Esophagus muscularis mucosa (tissue), 4 donors: ENCODE results near the gene OAS2. TPM values are rescaled to one million over a fixed set of nuclear protein-coding genes. Genes with fewer than 3 reads are reported as not detected.

Experiments
- DNase-seq: peaks from one replicate; pipeline ENCODE4 v3.0.0-alpha.2; 2017; ENCODE audit errors: extremely low spot score
- H3K27ac ChIP-seq, 4 donors: fragments of 200-600 bp; sonication (generic); replicated peaks in 1 of 4; 1 replicate in 3 of 4; 2 replicates in 1 of 4; pipeline ENCODE4 v1.5.1; 2016 to 2019; ENCODE audit warnings: mild to moderate bottlenecking in 1 of 4
- H3K27me3 ChIP-seq, 4 donors: fragments of 200-600 bp; sonication (generic); one replicate each; pipeline versions ENCODE4 v1.5.1 to v1.6.0; 2016 to 2019
- H3K36me3 ChIP-seq, 4 donors: fragments of 200-600 bp; sonication (generic); one replicate each; pipeline ENCODE4 v1.5.1; 2016 to 2019
- H3K4me1 ChIP-seq, 4 donors: fragments of 200-600 bp; sonication (generic); one replicate each; pipeline ENCODE4 v1.5.1; 2016 to 2019
- H3K4me3 ChIP-seq, 4 donors: fragments of 200-600 bp; sonication (generic); 1 replicate in 2 of 4; 2 replicates in 2 of 4; pipeline ENCODE4 v1.5.1; 2016 to 2019; ENCODE audit warnings: mild to moderate bottlenecking in 4 of 4, moderate library complexity in 1 of 4
- H3K9me3 ChIP-seq, 4 donors: fragments of 200-600 bp; sonication (generic); 1 replicate in 3 of 4; 2 replicates in 1 of 4; pipeline ENCODE4 v1.5.1; 2016 to 2019
- EP300 ChIP-seq: sonication (generic); formaldehyde crosslinking; IDR thresholded peaks from one replicate; pipeline ENCODE4 v1.6.1; 2017; ENCODE audit warnings: antibody characterized with exemption
- POLR2A ChIP-seq: fragments of 450-650 bp; IDR thresholded peaks from one replicate; pipeline ENCODE4 v1.6.1; 2017; ENCODE audit warnings: antibody characterized with exemption, moderate library complexity, mild to moderate bottlenecking, low read depth
- POLR2AphosphoS5 ChIP-seq, 2 donors: sonication (generic); formaldehyde crosslinking; IDR thresholded peaks; one replicate each; pipeline ENCODE4 v1.6.1; 2017; ENCODE audit warnings: antibody characterized with exemption in 2 of 2
- WGBS: methylation state at CpG from one replicate; pipeline ENCODE4 v1.1.5; 2018; 5-methylcytosine and 5-hydroxymethylcytosine counted together
- intact Hi-C: fragments of 100-400 bp; cut with DNase I; formaldehyde crosslinking; loops from one replicate; pipeline ENCODE4 v1.15.1; 2023
- total RNA-seq, 4 donors: library from RNA; depleted of rRNA; stranded (reverse); fragments of >200 nt; gene quantifications; one replicate each; pipeline versions ENCODE4 v1.1.0 to v1.2.1, GENCODE V29; 2016
- TF ChIP-seq, protein P1 (sequence below), 3 experiments: fragments of 200-600 bp in 2 of 3; fragments of 450-650 bp in 1 of 3; sonication (generic) in 2 of 3; IDR thresholded peaks; one replicate each; pipeline ENCODE4 v1.5.1; 2017 to 2019; ENCODE audit warnings: antibody characterized with exemption in 3 of 3, mild to moderate bottlenecking in 2 of 3, moderate library complexity in 1 of 3

The OAS2 gene
- total RNA-seq, 4 donors from 2014 or later: 4.8 to 9.1 (median 7.4) TPM

GRCh38 chr12:112995008-112995407 lies 16.7 kb downstream of the OAS2 start:
- peaks cover 0 to 48% (median 25%) of the 10 kb centered on the region in 4 donors for H3K36me3 ChIP-seq
- no peak for DNase-seq
- H3K9me3 ChIP-seq: peaks cover 0 to 13% (median 2%) of the 10 kb centered on the region in 4 donors
- no peak overlapping the region for H3K4me3 ChIP-seq
- intact Hi-C loops: no loop called here
- TF ChIP-seq POLR2A (no peak), POLR2AphosphoS5 (IDR thresholded peaks at IDR 0.05) (no peak), EP300 (no peak)
- TF ChIP-seq, protein P1, sequence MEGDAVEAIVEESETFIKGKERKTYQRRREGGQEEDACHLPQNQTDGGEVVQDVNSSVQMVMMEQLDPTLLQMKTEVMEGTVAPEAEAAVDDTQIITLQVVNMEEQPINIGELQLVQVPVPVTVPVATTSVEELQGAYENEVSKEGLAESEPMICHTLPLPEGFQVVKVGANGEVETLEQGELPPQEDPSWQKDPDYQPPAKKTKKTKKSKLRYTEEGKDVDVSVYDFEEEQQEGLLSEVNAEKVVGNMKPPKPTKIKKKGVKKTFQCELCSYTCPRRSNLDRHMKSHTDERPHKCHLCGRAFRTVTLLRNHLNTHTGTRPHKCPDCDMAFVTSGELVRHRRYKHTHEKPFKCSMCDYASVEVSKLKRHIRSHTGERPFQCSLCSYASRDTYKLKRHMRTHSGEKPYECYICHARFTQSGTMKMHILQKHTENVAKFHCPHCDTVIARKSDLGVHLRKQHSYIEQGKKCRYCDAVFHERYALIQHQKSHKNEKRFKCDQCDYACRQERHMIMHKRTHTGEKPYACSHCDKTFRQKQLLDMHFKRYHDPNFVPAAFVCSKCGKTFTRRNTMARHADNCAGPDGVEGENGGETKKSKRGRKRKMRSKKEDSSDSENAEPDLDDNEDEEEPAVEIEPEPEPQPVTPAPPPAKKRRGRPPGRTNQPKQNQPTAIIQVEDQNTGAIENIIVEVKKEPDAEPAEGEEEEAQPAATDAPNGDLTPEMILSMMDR (IDR thresholded peaks at IDR 0.05): no peak
- peaks cover 0 to 7% (median 0%) of the 10 kb centered on the region in 4 donors for H3K27me3 ChIP-seq
- H3K4me1 ChIP-seq: no peaks in the 10 kb centered on the region
- WGBS: 74% methylated on average over 5 of the region's 5 CpGs
- H3K27ac ChIP-seq: no peak overlapping the region

DNA sequence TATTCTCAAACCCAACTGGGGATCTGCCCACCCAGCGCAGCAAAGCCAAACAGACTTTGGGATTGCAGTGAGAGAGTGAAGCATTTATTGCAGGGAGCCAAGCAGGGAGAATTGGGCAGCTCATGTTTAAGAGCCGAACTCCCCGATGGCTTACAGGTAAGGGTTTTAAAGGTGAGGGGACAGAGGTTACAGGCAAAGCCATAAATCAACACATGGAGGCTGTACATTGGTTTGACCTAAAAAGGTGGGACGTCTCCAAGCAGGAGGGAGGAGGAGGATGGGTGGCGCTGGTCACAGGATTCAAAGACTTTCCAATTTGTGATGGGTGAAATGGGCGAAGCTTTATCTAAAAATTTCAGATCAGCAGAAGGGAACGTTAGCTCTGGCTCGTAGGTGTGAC lies 18.2 kb downstream of the OAS2 start:
- no peak for TF ChIP-seq EP300
- TF ChIP-seq, protein P1 (IDR thresholded peaks at IDR 0.05): no peak
- TF ChIP-seq POLR2AphosphoS5 (IDR thresholded peaks at IDR 0.05): no peak
- TF ChIP-seq POLR2A: no peak
- H3K9me3 ChIP-seq: peaks cover 0 to 13% (median 2%) of the 10 kb centered on the region in 4 donors
- intact Hi-C loops: no loop called here
- H3K4me1 ChIP-seq: no peaks in the 10 kb centered on the region
- WGBS: 84% methylated on average over 8 of the region's 8 CpGs
- no peak for DNase-seq
- H3K27ac ChIP-seq: no peak overlapping the region
- H3K4me3 ChIP-seq: no peak overlapping the region
- peaks cover 0 to 52% (median 26%) of the 10 kb centered on the region in 4 donors for H3K36me3 ChIP-seq
- peaks cover 0 to 7% (median 0%) of the 10 kb centered on the region in 4 donors for H3K27me3 ChIP-seq

DNA sequence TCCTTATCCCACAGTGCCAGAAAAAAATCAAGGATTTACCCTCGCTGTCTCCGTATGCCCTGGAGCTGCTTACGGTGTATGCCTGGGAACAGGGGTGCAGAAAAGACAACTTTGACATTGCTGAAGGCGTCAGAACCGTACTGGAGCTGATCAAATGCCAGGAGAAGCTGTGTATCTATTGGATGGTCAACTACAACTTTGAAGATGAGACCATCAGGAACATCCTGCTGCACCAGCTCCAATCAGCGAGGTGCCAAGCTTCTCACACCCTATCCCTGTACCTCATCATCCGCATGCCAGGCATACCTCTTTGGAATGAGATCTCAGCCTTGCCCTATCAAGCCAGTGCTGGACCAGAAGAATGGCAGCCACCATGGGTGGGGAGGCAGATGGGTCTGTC lies 19.2 kb downstream of the OAS2 start:
- DNase-seq: no peak
- intact Hi-C loops: no loop called here
- no peak overlapping the region for H3K27ac ChIP-seq
- peaks cover 0 to 60% (median 28%) of the 10 kb centered on the region in 4 donors for H3K36me3 ChIP-seq
- H3K27me3 ChIP-seq: peaks cover 0 to 7% (median 0%) of the 10 kb centered on the region in 4 donors
- peaks cover 0 to 13% (median 2%) of the 10 kb centered on the region in 4 donors for H3K9me3 ChIP-seq
- WGBS: 83% methylated on average over 6 of the region's 7 CpGs
- no peak overlapping the region for H3K4me3 ChIP-seq
- TF ChIP-seq POLR2AphosphoS5 (IDR thresholded peaks at IDR 0.05) (no peak), EP300 (no peak), POLR2A (no peak)
- TF ChIP-seq, protein P1 (IDR thresholded peaks at IDR 0.05): no peak
- no peaks in the 10 kb centered on the region for H3K4me1 ChIP-seq

GRCh38 chr12:112998987-112999767 lies 20.9 kb downstream of the OAS2 start:
- TF ChIP-seq POLR2AphosphoS5 (IDR thresholded peaks at IDR 0.05): no peak
- TF ChIP-seq, protein P1 (IDR thresholded peaks at IDR 0.05): no peak
- no peak for TF ChIP-seq POLR2A
- TF ChIP-seq EP300: no peak
- 81% methylated on average over 12 of the region's 12 CpGs for WGBS
- no peak overlapping the region for H3K4me3 ChIP-seq
- H3K27me3 ChIP-seq: peaks cover 0 to 7% (median 0%) of the 10 kb centered on the region in 4 donors
- peaks cover 0 to 13% (median 2%) of the 10 kb centered on the region in 4 donors for H3K9me3 ChIP-seq
- no peak overlapping the region for H3K27ac ChIP-seq
- no peaks in the 10 kb centered on the region for H3K4me1 ChIP-seq
- DNase-seq: no peak
- intact Hi-C loops: no loop called here
- H3K36me3 ChIP-seq: peaks cover 0 to 73% (median 38%) of the 10 kb centered on the region in 4 donors
